HG03196 (cell line): ENCODE data around the gene CHCHD6.

Source experiments
- ATAC-seq: cut with Tn5 transposase; IDR thresholded peaks from one replicate; pipeline ENCODE4 v1.9.1; 2021; ENCODE audit not compliant: unreplicated experiment

Gene CHCHD6

DNA sequence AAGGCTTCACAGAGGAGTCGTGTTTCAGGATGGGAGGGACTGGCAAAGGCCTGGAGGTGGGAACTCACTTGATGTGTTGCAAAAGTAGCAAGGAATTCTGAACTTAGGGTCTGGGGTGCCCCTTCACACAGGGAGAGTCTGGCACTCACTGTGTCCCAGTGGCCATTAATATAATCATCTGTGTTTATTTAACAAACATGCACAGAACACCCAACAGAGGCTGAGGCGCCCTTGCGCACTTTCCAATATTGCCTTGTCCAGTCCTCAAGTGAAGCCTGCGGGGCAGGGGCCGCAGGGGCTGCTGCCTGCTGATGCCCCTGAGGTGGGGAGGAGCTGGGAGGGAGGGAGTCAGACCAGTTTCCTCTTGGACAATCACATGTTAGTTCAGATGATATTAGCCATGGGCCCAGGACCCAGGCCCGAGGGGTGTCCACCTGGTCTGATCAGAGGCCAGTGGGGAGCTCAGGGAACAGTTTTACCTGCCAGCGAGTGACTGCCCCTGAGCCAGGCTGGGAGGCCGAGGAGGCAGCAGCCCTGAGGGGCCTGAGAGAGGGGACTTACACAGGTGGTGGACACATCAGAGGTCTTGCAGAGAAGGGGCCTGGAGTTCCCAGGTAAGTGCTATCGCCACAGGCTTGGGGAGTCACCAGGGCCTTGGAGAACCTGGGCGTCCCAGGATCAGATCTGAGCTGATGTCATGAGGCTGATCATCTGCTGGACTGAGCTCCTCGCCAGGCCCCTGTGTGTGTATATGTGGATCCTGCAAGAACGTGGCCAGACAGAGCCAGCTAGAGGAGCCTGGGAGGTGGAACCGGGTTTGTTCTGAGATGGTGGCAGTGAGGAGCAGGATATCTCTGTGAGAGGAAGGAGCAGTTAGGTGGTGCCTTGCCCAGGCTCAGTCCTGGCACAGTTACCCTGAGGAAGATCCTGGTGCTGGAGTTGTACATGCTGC is 35.3 kb upstream of the CHCHD6 start:
- ATAC-seq: no peak

GRCh38 chr3:126671521-126671920 is 32.5 kb upstream of the CHCHD6 start:
- no peak for ATAC-seq

DNA sequence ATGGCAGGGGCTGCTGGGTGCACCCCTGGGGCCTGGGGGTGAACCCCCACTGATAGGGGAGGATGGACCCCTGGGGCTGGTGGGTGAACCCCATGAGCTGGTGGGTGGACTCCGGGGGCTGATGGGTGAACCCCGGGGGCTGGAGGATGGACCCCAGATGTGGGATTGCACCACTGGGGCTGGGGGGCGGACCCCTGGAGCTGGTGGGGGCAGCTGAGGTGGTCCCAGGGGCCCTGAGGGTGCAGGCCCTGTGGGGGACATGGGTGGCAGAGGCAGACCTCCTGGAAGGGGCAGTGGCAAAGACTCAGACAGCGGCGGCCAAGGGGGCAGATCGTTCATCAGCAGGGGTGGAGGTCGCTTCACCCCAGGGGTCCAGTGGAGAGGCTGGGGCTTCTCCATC is 31.7 kb upstream of the CHCHD6 start:
- ATAC-seq: no peak

DNA sequence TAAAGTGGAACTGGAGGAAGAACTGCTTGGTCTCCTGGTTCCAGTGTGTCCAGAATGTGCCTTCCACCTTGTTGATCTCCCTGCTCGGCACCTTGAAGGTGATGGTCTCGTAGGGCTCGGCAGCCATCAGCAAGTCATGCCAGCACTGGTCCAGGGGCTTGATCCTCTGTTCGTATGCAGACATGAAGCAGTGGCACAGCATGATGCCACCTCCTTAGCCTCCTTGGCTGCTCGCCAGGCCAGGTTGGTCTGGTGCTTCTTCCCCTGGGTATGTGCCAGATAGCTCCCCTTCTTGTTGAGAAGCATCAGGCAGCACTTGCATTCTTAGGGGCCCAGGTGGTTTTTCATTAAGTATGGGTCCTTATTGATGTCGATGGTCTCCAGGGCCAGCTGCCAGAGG is 31.3 kb upstream of the CHCHD6 start:
- no peak for ATAC-seq

DNA sequence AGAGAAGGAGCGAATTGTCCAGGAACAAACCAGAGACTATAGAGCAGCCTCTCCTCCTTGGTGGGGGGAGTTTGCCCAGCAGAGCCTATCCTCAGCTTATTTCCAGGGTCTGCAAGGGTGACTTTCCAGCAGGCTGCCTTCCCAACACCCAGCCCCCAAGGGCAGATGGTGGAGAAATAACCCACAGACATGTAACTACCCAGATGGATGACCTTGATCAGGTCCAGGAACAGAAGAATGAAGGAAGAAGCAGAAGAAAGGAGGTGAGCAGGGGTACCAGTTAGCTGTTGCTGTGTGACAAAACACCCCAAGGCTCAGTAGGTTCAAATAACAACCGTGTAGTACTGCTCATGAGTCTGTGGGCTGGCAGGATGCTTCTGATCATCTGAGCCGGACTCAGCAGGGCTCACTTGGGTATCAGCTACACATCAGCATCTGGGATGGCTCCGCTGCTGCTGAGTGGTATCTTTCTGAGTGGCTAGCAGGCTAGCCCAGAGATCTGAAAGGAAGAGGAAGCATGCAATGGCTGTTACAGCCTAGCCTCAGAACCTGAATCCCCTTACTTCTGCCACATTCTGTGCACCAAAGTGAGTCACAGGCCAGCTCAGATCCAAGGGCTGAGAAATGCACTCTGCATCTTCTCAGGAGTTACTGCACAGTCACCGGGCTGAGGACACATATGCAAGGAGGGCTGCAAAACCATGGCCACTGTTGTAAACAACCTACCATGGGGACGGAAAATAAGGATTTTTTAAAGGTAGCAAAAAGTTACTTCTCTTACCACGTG is 26.9 kb upstream of the CHCHD6 start:
- no peak for ATAC-seq

- ATAC-seq: no peak
Observed at GRCh38 chr3:126677862-126678503, 26.1 kb upstream of the CHCHD6 start.

DNA sequence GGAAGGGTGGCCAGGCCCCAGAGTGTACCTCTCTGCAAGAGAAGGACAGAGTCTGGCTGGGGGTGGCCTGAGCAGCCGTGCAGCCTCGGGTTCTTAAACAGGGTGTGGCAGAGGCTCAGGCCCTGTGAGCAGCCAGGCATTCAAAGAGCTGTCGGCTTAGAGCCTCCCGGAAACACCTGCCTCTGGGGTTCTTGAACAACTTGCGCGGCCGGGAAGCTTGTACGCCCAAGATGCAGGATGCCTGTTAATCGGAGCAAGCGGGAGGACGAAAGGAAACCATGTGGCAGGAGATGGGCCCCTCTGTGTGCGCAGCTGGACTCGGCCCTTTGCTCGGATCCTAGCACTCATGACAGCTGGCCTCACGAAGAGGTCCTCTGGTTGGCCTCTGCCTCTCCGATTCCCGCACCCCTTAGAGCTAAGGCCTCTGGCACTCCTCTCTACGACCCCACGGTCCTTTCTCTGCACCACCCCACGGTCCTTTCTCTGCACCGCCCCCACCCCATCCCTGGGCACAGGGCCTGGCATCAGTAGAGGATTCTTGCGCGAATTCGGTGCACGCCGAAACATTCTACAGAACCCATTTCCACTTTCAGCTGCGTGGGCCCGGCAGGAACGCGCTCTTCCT is 25.2 kb upstream of the CHCHD6 start:
- no peak for ATAC-seq

- ATAC-seq: no peak
Observed at GRCh38 chr3:126679318-126679751, 24.7 kb upstream of the CHCHD6 start.

GRCh38 chr3:126679831-126680666 is 24.0 kb upstream of the CHCHD6 start:
- no peak for ATAC-seq

DNA sequence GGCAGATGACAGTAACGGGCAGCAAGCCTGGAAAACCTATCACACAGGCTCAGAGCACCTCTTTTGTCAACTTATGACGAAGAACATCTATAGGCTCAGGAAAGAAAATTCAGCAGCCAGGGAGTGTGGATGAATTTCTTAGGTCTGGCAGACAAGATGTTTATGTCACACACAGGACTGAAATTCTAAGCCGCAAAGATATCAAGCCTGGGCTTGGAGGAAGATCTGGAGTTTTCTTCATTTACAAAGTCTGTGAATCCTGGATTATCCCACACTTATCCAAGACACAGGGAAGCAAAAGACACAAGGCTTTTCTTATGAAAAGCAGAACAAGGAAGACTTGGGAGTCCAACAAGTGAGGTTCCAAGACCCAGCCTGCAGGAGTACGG is 23.4 kb upstream of the CHCHD6 start:
- no peak for ATAC-seq

GRCh38 chr3:126682009-126682408 is 22.0 kb upstream of the CHCHD6 start:
- no peak for ATAC-seq

- ATAC-seq: no peak
Observed at GRCh38 chr3:126683069-126683468, 21.0 kb upstream of the CHCHD6 start.

- ATAC-seq: no peak
Observed at GRCh38 chr3:126684218-126684751, 19.8 kb upstream of the CHCHD6 start.

- ATAC-seq: no peak
Observed at GRCh38 chr3:126685021-126685420, 19.0 kb upstream of the CHCHD6 start.

DNA sequence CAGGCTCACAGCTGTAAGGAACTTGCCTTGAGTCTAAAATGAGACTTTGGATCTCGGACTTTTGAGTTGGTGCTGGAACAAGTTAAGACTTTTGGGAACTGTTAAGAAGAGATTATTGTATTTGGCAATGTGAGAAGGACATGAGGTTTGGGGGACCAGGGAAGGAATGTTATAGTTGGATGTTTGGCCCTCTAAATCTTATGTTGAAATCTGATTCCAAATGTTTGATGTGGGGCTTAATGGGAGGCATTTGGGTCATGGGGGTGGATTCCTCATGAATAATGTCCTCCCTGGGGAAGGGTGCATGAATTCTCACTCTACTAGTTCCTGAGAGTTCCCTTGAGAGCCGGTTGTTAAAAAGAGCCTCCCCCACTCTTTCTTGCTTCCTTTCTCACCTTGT is 18.5 kb upstream of the CHCHD6 start:
- no peak for ATAC-seq

GRCh38 chr3:126691765-126692164 is 12.3 kb upstream of the CHCHD6 start:
- no peak for ATAC-seq

- no peak for ATAC-seq
Observed at GRCh38 chr3:126692858-126693257, 11.2 kb upstream of the CHCHD6 start.

- ATAC-seq: no peak
Observed at GRCh38 chr3:126693921-126694320, 10.1 kb upstream of the CHCHD6 start.

DNA sequence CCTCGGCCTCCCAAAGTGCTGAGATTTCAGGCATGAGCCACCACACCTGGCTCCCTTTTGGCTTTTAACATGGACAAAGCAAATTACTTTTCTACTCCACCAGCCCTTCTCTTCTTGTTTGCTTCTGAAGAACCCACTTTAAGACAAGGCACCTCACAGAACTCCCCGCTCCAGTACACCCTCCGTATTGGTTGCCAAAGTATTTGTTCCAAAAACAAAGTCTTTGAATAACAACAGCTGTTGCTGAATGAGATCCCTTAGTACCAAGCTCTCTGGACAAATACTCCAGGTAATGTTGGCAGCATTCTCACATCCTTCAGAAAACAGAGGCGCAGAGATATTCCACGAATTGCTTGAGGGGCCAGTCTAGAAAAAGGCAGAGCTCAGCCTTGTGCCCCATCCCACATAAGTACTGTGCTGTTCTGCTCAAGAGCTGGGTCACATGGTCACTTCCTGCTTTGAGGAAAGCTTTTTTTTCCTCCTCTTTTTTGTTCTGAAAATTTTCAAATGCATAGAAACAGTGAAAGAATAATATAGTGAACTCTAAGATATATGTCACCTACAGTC is 7.3 kb upstream of the CHCHD6 start:
- no peak for ATAC-seq

DNA sequence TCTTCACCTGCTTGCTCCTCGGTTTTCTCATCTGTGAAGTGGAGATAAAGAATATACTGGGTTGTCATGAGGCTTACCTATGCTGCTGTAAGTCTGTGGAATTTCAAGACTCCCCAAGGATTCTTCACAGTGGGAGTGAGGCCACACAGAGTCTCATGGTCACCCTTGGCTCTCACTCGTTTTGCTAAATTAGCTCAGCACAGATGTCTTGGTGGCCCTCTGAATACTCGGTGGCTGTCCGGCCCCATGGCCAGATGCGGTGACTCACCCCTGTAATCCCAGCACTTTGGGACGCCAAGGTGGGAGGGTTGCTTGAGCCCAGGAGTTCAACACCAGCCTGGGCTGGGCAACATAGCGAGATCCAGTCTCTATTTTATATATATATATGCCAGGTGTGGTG is 5.0 kb upstream of the CHCHD6 start:
- ATAC-seq: no peak
